Epidermal melanocyte (primary cell): ENCODE data around the gene KHK.
"Not testable (repeated sequence)": the region's sequence is repeated elsewhere in the genome, so short reads cannot be mapped to it uniquely, and the experiment has no call there.

Experiments used
- DNase-seq: peaks from one replicate; pipeline ENCODE4 v3.0.0; 2011; ENCODE audit warnings: low spot score; ENCODE audit not compliant: insufficient read length

KHK gene

DNA sequence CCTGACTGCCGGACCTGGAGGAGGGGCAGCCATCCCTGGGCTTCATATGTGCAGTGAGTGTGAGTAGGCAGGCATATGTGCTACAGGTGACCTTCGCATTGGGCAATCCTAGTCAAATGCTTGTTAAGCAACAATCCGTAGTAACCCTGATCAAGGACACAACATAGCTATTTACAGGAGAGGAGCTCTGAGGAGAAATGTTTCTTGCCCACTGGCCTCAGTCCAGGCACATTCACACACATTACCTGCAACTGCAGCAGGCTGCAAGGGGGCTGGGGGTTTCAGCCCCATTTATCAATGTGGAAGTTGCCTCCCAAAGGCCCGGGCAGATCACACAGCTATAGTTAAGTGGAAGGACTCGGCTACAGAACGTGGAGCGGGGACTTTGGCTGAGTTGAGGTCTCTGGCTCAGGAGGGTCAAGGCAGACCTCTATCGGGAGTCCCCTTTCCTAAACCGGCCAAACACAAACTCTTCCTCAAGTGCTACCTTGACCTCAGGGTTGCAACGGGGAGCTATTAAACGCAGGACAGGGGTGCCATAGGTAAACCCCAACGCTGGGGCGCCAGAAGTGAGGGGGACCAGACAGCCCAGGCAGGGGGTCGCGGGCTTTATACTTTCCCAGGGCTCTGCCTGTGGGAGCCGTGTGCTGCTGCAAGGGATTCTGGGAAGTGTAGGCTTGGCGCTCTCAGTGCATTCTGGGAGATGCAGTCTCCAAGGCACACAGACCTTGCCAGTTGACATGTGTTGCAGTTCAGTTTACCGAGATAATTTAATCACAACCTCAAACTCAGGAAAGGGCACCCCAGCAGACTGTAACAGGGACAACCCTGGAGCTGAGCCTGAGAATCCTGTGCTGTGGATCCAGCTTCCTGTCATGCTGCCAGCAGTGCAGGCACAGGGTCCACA lies 9.4 kb downstream of the KHK start:
- DNase-seq: peak; percentile 84

- no peak for DNase-seq
Measured at GRCh38 chr2:27096748-27097297, 10.3 kb downstream of the KHK start.

DNA sequence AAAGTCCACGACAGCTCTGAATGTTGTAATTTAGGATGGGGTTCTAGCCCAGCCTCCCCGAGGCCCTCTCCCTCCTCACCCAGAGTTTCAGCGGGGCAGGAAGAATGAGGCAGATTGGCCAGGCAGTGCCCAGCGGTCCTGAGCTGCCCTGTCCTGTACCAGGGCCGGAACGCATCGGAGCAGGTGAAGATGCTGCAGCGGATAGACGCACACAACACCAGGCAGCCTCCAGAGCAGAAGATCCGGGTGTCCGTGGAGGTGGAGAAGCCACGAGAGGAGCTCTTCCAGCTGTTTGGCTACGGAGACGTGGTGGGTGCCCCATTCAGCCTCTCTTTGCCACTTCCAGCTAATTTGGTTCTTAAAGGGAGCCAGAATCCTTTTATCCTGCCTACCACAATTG lies 10.8 kb downstream of the KHK start:
- DNase-seq: no peak

DNA sequence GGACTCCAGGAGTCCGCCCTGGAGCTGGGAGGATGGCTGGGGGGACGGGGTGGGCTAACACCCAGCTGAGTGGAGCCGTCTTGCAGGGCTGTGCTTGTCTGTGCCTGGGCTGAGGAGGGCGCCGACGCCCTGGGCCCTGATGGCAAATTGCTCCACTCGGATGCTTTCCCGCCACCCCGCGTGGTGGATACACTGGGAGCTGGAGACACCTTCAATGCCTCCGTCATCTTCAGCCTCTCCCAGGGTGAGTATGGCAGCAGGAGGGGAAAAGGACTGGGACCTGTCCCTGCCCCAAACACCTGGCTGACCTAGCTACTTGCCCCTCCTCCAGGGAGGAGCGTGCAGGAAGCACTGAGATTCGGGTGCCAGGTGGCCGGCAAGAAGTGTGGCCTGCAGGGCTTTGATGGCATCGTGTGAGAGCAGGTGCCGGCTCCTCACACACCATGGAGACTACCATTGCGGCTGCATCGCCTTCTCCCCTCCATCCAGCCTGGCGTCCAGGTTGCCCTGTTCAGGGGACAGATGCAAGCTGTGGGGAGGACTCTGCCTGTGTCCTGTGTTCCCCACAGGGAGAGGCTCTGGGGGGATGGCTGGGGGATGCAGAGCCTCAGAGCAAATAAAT lies 12.9 kb downstream of the KHK start:
- DNase-seq: no peak

- no peak for DNase-seq
Measured at GRCh38 chr2:27100036-27100435, 13.5 kb downstream of the KHK start.

DNA sequence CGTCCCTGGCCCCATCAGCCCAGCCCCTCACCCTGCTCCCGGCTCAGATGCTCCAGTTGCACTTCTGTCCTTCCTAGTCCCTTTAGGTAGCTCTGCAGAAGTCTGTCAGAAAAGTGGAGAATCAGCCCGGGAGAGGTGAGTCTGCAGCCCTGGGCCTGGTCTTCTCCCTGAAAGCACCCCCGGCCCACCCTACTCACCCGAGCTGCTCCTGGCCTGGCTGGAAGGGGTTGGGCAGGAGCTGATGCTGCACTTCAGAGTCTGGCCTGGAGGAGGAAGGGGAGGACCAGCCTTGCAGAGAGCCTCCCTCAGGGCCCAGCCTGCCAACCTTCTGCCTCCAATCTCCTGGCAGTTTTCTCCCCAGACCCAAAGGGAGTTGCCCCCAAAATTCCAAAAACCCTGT lies 15.8 kb downstream of the KHK start:
- no peak for DNase-seq

GRCh38 chr2:27105981-27106380 lies 19.4 kb downstream of the KHK start:
- no peak for DNase-seq

- DNase-seq: no peak
Measured at GRCh38 chr2:27108221-27108620, 21.6 kb downstream of the KHK start.

GRCh38 chr2:27109083-27109482 lies 22.5 kb downstream of the KHK start:
- DNase-seq: no peak

GRCh38 chr2:27110603-27111352 lies 24.2 kb downstream of the KHK start:
- DNase-seq: not testable (repeated sequence)

DNA sequence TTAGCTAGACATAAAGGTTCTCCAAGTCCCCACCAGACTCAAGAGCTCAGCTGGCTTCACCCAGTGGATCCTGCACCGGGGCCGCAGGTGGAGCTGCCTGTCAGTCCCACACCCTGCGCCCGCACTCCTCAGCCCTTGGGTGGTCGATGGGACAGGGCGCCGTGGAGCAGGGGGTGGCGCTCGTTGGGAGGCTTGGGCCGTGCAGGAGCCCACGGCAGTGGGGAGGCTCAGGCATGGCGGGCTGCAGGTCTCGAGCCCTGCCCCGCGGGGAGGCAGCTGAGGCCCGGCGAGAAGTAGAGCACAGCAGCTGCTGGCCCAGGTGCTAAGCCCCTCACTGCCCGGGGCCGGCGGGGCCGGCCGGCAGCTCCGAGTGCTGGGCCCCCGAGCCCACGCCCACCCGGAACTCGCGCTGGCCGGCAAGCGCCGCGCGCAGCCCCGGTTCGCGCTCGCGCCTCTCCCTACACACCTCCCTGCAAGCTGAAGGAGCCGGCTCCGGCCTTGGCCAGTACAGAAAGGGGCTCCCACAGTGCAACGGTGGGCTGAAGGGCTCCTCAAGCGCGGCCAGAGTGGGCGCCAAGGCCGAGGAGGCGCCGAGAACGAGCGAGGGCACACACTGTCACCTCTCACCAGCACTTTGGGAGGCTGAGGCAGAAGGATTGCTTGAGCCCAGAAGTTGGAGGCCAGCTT lies 25.0 kb downstream of the KHK start:
- DNase-seq: not testable (repeated sequence)

GRCh38 chr2:27115519-27115918 lies 28.9 kb downstream of the KHK start:
- DNase-seq: no peak

GRCh38 chr2:27117995-27118524 lies 31.5 kb downstream of the KHK start:
- DNase-seq: no peak

DNA sequence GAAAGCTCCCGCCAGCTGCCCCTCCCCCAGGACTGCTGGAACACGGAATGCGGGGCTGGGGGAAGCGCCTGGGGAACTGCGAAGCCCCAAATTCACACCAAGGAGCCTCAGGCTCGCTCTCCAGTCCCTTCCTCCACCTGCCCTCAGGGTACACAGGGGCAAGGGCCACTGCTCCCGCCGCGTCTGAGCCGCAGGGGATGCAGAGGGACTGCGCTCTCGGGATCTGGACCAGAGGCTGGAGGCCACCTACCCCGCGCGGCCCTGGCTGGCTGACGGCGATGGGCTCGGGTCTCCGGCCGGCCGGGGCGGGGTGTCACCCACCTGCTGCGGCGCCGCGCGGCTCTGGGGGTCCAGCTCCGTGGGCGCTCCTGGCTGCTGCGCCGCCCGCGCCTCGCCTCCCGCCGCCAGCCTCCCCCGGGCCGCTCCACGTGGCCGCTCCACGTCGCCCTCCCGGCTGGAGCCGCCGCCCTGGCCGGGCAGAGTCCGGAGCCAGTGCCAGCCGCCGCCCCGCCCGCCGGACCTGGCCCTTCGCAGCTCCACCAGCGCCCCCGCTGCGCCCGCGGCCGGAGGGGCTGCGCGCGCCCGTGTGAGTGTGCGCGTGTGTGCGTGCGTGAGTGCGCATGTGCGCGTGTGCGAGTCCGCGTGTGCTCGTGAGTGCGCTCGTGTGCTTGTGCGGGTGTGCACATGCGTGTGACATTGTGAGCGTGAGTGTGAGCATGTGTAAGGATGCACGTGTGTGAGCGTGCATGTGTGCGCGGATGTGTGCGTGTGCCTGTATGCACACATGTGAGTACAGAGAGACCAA lies 32.2 kb downstream of the KHK start, which contains the start of gene CGREF1:
Gene CGREF1 (minus strand): TSS at position 604 of the 805 bp plus-strand sequence. CDS start 14,762 bp downstream, outside the sequence.
- no peak for DNase-seq

DNA sequence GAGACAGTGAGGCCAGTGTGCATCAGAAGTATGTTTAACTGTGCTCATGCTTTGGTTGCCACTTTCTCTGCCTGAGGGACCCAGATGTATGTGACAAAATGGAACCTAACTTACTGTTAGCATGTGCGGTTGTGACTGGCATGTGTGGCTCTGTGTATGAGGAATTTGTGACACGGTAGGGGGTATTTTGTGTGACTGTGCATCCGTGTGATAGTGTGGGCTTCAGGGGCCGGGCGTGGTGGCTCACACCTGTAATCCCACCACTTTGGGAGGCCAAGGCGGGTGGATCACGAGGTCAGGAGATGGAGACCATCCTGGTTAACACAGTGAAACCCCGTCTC lies 32.7 kb downstream of the KHK start:
- DNase-seq: not testable (repeated sequence)

GRCh38 chr2:27121906-27122305 lies 35.3 kb downstream of the KHK start:
- DNase-seq: no peak

GRCh38 chr2:27122791-27123190 lies 36.2 kb downstream of the KHK start:
- no peak for DNase-seq

DNA sequence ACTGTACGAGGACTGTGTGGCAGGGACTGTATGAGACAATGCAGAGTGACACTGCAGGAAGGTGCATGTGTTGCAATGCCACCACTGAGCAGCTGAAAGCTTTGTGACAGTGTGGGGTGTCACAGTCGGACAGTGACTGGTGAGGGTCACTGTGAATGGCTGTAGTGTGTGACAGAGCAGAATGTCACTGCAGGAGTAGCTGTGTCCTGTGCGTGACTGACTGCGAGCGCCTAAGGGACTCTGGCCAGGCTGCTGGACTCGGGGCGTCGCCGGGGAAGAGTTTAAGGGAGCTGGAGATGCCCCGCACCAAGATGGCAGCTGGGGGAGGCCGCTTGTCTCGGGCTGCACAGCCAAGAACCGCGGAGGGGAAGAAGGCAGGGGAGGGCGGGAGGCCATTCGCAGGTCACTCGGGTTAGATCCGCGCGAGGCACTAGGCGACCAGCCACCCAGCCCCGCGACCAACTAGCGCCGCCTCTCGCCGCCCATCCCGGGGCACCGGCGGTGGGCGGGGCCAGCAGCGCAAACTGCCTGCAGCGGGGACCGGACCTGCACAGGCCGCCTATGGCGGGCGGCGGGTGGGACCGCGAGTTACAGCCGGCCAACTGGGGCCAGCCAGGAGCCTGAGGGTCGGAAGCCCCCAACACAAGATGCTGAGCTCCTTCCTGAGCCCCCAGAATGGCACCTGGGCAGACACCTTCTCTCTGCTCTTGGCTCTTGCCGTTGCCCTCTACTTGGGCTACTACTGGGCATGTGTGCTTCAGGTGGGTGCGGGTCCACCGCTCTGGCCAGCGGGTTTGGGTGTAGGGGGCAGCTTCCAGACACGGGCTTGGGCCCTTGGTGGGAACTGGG lies 37.0 kb downstream of the KHK start, which contains the start of gene ABHD1:
Gene ABHD1 (plus strand): TSS at position 514 of the 849 bp plus-strand sequence. CDS start 134 bp downstream, at position 648.
- peak; percentile 54 for DNase-seq

DNA sequence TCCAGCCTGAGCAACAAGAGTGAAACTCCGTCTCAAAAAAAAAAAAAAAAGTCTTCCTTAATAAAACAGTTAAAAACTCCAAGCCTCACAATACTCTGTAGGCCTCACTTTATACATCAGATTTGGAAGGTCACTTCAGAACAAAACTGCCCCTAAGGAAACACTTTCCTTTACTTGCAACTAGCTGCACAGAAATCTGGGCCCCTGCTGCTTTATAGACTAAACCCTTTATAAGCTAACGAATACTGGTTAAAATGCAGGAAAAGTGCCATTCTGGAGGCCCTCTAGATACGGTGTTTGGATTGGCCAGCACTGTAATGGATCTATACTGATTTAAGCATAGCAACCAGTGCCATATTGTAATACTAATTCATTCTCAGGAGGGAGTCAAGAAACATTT lies 38.5 kb downstream of the KHK start:
- no peak for DNase-seq
